Kidney epithelial cell (primary cell): Measurements from ENCODE around the gene STX17. TPM values are rescaled to one million over a fixed set of nuclear protein-coding genes. Genes with fewer than 3 reads are reported as not detected.
A peak's percentile ranks its signal among the peaks of the same experiment; 100 is the strongest.

Experiments
- DNase-seq: peaks from one replicate; pipeline ENCODE4 v3.0.0-alpha.2; 2010; ENCODE audit warnings: low read depth
- H3K27me3 ChIP-seq: 2 replicates; pipeline ENCODE4 v1.6.0; 2011; ENCODE audit warnings: low read length; ENCODE audit not compliant: control insufficient read depth, insufficient read depth
- H3K36me3 ChIP-seq: 2 replicates; pipeline ENCODE4 v1.5.1; 2011; ENCODE audit warnings: low read length; ENCODE audit not compliant: control insufficient read depth, insufficient read depth
- H3K4me3 ChIP-seq: 2 replicates; pipeline ENCODE4 v1.5.1; 2011; ENCODE audit warnings: low read depth, mild to moderate bottlenecking, control low read depth, low read length
- total RNA-seq: library from RNA; depleted of rRNA; stranded (reverse); fragments of >200 nt; gene quantifications from 2 replicates; pipeline ENCODE4 v1.2.3, GENCODE V29; 2015
- TF ChIP-seq, protein P1 (sequence below): IDR thresholded peaks from 2 replicates; pipeline ENCODE4 v1.5.1; 2011; ENCODE audit warnings: mild to moderate bottlenecking, moderate library complexity, low read length, control low read depth, inconsistent platforms; ENCODE audit not compliant: insufficient read depth, poor library complexity, severe bottlenecking

STX17 gene
- total RNA-seq, 1 donor from 2014 or later: 22.7 TPM

DNA sequence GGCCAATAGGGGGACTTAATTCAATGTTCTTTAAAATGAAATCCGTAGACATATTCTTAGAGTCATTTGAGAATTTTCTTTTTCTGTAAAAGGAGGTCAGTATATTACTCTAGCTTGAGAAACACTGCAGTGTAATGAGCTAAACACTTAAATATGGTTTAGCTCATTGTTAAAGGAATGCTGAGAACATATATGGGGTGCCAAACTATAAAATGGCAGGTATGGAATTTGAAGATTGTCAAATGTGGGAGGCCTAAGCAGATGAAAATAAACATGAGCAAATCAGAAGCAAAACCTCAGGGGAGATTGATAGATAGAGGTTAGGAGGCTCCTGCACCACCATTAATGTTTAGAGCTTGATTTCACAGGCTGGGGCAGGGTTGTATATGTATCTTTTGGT, 57.9 kb downstream of the STX17 start:
- TF ChIP-seq, protein P1, sequence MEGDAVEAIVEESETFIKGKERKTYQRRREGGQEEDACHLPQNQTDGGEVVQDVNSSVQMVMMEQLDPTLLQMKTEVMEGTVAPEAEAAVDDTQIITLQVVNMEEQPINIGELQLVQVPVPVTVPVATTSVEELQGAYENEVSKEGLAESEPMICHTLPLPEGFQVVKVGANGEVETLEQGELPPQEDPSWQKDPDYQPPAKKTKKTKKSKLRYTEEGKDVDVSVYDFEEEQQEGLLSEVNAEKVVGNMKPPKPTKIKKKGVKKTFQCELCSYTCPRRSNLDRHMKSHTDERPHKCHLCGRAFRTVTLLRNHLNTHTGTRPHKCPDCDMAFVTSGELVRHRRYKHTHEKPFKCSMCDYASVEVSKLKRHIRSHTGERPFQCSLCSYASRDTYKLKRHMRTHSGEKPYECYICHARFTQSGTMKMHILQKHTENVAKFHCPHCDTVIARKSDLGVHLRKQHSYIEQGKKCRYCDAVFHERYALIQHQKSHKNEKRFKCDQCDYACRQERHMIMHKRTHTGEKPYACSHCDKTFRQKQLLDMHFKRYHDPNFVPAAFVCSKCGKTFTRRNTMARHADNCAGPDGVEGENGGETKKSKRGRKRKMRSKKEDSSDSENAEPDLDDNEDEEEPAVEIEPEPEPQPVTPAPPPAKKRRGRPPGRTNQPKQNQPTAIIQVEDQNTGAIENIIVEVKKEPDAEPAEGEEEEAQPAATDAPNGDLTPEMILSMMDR: no peak
- H3K36me3 ChIP-seq: no peaks in the 10 kb centered on the region
- no peaks in the 10 kb centered on the region for H3K27me3 ChIP-seq
- no peak for DNase-seq
- H3K4me3 ChIP-seq: no peak overlapping the region

DNA sequence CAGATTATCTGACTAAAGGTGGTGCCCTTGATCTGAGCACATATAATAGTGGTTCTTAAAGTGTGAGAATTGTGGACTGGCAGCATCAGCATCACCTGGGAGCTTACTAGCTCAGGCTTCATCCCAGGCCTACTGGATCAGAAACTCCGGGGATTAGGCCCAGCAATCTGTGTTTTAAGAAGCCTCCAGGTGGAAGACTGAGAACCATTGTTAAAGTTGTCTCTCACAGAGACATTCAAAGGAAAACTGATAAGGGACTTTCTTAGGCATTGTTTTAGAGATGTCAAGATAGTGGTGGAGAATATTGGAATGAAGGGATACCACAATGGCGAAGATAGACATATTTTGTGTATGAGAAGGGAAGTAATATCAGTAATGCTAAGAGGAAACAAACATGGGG, 59.5 kb downstream of the STX17 start:
- Histone ChIP-seq H3K4me3 (no peak overlapping the region), H3K36me3 (no peaks in the 10 kb centered on the region), H3K27me3 (no peaks in the 10 kb centered on the region)
- no peak for DNase-seq
- TF ChIP-seq, protein P1: no peak

DNA sequence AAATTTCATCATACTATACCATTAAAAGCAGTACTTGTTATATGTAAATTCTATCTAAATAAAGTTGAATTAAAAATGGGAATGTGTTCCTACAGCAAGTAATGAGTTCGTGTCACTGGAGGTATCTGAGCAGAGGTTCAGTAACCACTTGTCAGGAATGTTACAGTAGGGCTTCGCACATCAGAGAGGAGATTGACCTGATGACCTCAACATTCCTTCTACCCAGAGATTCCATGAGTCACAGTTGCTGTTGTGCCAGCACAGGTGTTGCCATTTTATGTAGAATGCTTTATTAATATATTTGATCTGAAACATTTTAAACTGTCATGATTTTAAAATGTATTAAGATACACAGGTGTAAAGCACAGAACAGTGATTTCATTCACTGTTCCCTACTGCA, 60.3 kb downstream of the STX17 start:
- Histone ChIP-seq H3K36me3 (no peaks in the 10 kb centered on the region), H3K27me3 (no peaks in the 10 kb centered on the region), H3K4me3 (no peak overlapping the region)
- DNase-seq: peak; percentile 74
- TF ChIP-seq, protein P1: no peak

DNA sequence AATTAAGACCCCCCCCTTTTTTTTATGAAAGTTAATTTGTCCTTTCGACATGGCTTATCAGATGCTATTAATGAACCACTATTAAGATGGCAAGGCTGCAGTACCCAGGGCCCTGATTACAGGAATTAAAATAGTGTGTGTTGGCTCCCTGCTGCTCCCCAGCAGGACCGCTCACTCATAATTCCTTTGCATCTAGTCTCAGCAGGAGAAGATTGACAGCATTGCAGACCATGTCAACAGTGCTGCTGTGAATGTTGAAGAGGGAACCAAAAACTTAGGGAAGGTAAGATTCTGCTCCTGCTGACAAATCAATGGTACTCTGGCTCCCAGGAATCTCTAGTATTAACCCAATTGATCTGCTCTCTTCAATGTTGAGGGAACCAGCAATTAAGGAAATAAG, 61.0 kb downstream of the STX17 start:
- H3K27me3 ChIP-seq: no peaks in the 10 kb centered on the region
- no peak overlapping the region for H3K4me3 ChIP-seq
- no peak for DNase-seq
- TF ChIP-seq, protein P1: no peak
- H3K36me3 ChIP-seq: no peaks in the 10 kb centered on the region

DNA sequence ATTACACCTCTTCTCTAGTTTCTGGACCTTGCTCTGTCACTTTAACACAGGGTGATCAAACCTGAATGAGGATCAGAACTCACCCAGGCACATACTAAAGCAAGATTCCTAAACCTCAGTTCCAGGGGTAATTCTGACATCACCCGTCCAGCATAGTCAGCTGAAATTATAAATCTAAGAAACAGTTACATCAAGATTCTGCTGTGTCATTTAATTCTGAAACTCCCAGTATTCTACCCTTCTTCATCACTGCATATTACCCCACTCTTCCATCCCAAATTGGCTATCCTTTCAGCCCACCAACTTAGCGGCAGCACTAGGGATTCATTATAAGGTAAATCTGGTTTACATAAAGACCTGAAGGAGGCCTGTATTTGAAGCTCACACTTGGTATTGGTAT, 64.0 kb downstream of the STX17 start:
- Histone ChIP-seq H3K27me3 (no peaks in the 10 kb centered on the region), H3K4me3 (no peak overlapping the region), H3K36me3 (no peaks in the 10 kb centered on the region)
- TF ChIP-seq, protein P1: no peak
- DNase-seq: no peak

DNA sequence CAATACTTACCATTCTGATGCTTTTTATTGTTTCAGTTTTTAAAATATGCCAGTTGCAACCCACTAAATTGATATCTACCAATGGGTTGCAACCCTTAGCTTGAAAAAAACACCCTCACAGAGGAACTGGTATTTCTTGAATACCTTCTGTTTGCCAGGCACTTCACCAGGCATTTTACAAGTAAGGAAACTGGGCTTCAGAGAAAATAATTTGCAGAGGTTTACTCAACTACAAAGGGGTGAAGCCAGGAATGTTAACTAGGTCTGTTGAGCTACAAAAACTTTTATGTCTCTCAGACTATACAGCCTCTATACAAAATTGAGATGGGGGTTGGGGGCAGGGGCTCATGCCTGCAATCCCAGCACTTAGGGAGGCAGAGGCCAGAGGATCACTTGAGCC, 65.0 kb downstream of the STX17 start:
- no peak for DNase-seq
- TF ChIP-seq, protein P1: no peak
- Histone ChIP-seq H3K36me3 (no peaks in the 10 kb centered on the region), H3K4me3 (no peak overlapping the region), H3K27me3 (no peaks in the 10 kb centered on the region)
